Measurements from ENCODE around the gene NAV3. TPM values are rescaled to one million over a fixed set of nuclear protein-coding genes. Genes with fewer than 3 reads are reported as not detected.

NAV3 gene
- polyA plus RNA-seq, 1 of the 3 experiments (the other 2 are of a cell fraction) = 10.5 TPM

GRCh38 chr12:77915071-77915600, 84.4 kb downstream of the NAV3 start:
- 23% methylated on average over 1 of the region's 1 CpG for WGBS (ENCODE audit: low lambda C conversion rate)
- no peaks in the 10 kb centered on the region for H3K27me3 ChIP-seq (ENCODE audit: insufficient read depth)
- POLR2A ChIA-PET = interaction anchor here (0.6 kb wide), 1 partner anchor 1318 kb away, joined by 3 read pairs; no protein-coding TSS in a partner anchor

More at GRCh38 chr12:77915071-77915600, 84.4 kb downstream of the NAV3 start:
- Histone ChIP-seq H3K9me3 (0 out of 2 replicates have a peak, but pooled peaks cover under 1% of the 10 kb centered on the region), H3K79me2 (ENCODE audit: insufficient read depth) (no peaks in the 10 kb centered on the region), H3K4me1 (ENCODE audit: control insufficient read depth in 1 of 2, insufficient read depth in 2 of 2, low read depth in 1 of 2, low read length in 1 of 2) (peaks cover 0 to 6% of the 10 kb centered on the region in 2 experiments; a peak in 2 of 4 replicates), H3F3A (replicated peaks; ENCODE audit: insufficient read depth) (peaks cover 5% of the 10 kb centered on the region), H3K4me3 (ENCODE audit: low read depth in 2 of 2, low read length in 1 of 2) (no peak overlapping the region), H3K9ac (no peak overlapping the region), H2AFZ (ENCODE audit: low read depth) (no peak overlapping the region), H3K9me2 (no peaks in the 10 kb centered on the region), H4K20me1 (ENCODE audit: insufficient read depth) (no peaks in the 10 kb centered on the region), H3K36me3 (replicated peaks in 1 of 2; ENCODE audit: control insufficient read depth in 1 of 2, insufficient read depth in 2 of 2, low read length in 1 of 2) (no peaks in the 10 kb centered on the region), H3K27ac (ENCODE audit: low read depth in 2 of 2, low read length in 1 of 2) (no peak overlapping the region), H3K4me2 (no peak overlapping the region)
- no peak for DNase-seq
- TF ChIP-seq NFIC (IDR thresholded peaks at IDR 0.05; ENCODE audit: borderline replicate concordance) = no peak
- TF ChIP-seq TAF1 (IDR thresholded peaks at IDR 0.05; ENCODE audit: borderline replicate concordance, low read depth, low read length) = no peak
- no peak for TF ChIP-seq POLR2AphosphoS5 (IDR thresholded peaks at IDR 0.05; ENCODE audit: low read depth, low read length)
- no peak for TF ChIP-seq CTCF (IDR thresholded peaks at IDR 0.05)
- no peak for TF ChIP-seq FOXM1 (IDR thresholded peaks at IDR 0.05; ENCODE audit: low read depth)
- TF ChIP-seq MEF2A (IDR thresholded peaks at IDR 0.05; ENCODE audit: borderline replicate concordance, low read depth) = no peak
- no peak for TF ChIP-seq EZH2phosphoT487 (IDR thresholded peaks at IDR 0.05; ENCODE audit: borderline replicate concordance, low read depth)
- no peak for TF ChIP-seq MXI1 (IDR thresholded peaks at IDR 0.05; ENCODE audit: low read depth, low read length)
- no peak for TF ChIP-seq TEAD4 (IDR thresholded peaks at IDR 0.05; ENCODE audit: borderline replicate concordance, insufficient read depth)
- TF ChIP-seq SMC3 (IDR thresholded peaks at IDR 0.05; ENCODE audit: low read depth, low read length) = no peak
- no peak for TF ChIP-seq RCOR1 (IDR thresholded peaks at IDR 0.05; ENCODE audit: low read length)
- TF ChIP-seq ZBTB33 (IDR thresholded peaks at IDR 0.05; ENCODE audit: borderline replicate concordance, low read depth) = no peak
- TF ChIP-seq USF1 (IDR thresholded peaks at IDR 0.05; ENCODE audit: borderline replicate concordance, low read depth) = no peak
- TF ChIP-seq EP300 (IDR thresholded peaks at IDR 0.05; ENCODE audit: borderline replicate concordance in 1 of 2, low read depth in 1 of 2, low read length in 1 of 2) = no peak
- TF ChIP-seq NRF1 (IDR thresholded peaks at IDR 0.05; ENCODE audit: low read depth, low read length) = no peak
- no peak for TF ChIP-seq ELF1 (IDR thresholded peaks at IDR 0.05)
- no peak for TF ChIP-seq PBX3 (IDR thresholded peaks at IDR 0.05)
- no peak for TF ChIP-seq JUND (IDR thresholded peaks at IDR 0.05)
- no peak for TF ChIP-seq CHD2 (IDR thresholded peaks at IDR 0.05; ENCODE audit: low read length, partially characterized antibody)
- CTCF ChIA-PET = interaction anchor here (1.2 to 3.2 kb wide), 3 partner anchors 11 to 190 kb away, joined by 3 to 15 read pairs (median 10); no protein-coding TSS in a partner anchor
